ENCODE results near the gene CDC42EP5.
"Not testable (repeated sequence)": the region's sequence is repeated elsewhere in the genome, so short reads cannot be mapped to it uniquely, and the experiment has no call there.

Gene CDC42EP5

GRCh38 chr19:54498451-54498772, 25.3 kb upstream of the CDC42EP5 start:
- intact Hi-C loops (cut with micrococcal nuclease); H3K27ac Mint-ChIP-seq; H3K36me3 Mint-ChIP-seq (ENCODE audit: low read depth); H3K4me1 Mint-ChIP-seq (ENCODE audit: low read depth); H3K4me3 Mint-ChIP-seq; H3K9me3 Mint-ChIP-seq: not testable (repeated sequence)
- H3K27me3 Mint-ChIP-seq, result peaks cover 87% of the 10 kb centered on the region

GRCh38 chr19:54497747-54498450, 24.8 kb upstream of the CDC42EP5 start:
- H3K9me3 Mint-ChIP-seq; H3K36me3 Mint-ChIP-seq (ENCODE audit: low read depth); H3K27ac Mint-ChIP-seq; intact Hi-C loops (cut with micrococcal nuclease); H3K4me1 Mint-ChIP-seq (ENCODE audit: low read depth); H3K4me3 Mint-ChIP-seq: not testable (repeated sequence)
- peaks cover 87% of the 10 kb centered on the region for H3K27me3 Mint-ChIP-seq

DNA sequence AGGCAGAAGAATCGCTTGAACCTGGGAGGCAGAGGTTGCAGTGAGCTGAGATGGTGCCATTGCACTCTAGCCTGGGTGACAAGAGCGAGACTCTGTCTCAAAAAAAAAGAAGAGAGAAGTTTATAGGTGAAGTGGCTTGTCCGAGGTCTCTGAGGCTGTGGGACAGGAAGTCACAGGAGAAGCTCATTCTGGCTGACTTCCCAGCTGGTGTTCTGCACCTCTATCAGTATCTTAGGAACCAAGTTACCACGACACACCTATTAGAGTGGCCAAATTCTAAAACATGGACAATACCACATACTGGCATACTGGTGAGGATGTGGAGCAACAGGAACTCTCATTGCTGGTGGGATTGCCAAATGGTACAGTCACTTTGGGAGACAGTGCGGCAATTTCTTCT, 22.2 kb upstream of the CDC42EP5 start:
- intact Hi-C loops (cut with micrococcal nuclease); H3K36me3 Mint-ChIP-seq (ENCODE audit: low read depth); H3K27ac Mint-ChIP-seq; H3K4me3 Mint-ChIP-seq; H3K9me3 Mint-ChIP-seq; H3K4me1 Mint-ChIP-seq (ENCODE audit: low read depth): not testable (repeated sequence)
- H3K27me3 Mint-ChIP-seq, result peaks cover 92% of the 10 kb centered on the region

- no peaks in the 10 kb centered on the region for H3K9me3 Mint-ChIP-seq
- H3K27ac Mint-ChIP-seq, result no peak overlapping the region
- H3K4me1 Mint-ChIP-seq (ENCODE audit: low read depth), result no peaks in the 10 kb centered on the region
- no peaks in the 10 kb centered on the region for H3K36me3 Mint-ChIP-seq (ENCODE audit: low read depth)
- H3K27me3 Mint-ChIP-seq, result peaks cover 95% of the 10 kb centered on the region
- intact Hi-C loops (cut with micrococcal nuclease), result no loop called here
- no peak overlapping the region for H3K4me3 Mint-ChIP-seq
Measured at GRCh38 chr19:54493967-54494585, 21.0 kb upstream of the CDC42EP5 start.

- H3K36me3 Mint-ChIP-seq (ENCODE audit: low read depth), result not testable (repeated sequence)
Measured at GRCh38 chr19:54493056-54493455, 20.0 kb upstream of the CDC42EP5 start.

GRCh38 chr19:54492568-54492967, 19.5 kb upstream of the CDC42EP5 start:
- intact Hi-C loops (cut with micrococcal nuclease), result no loop called here
- H3K36me3 Mint-ChIP-seq (ENCODE audit: low read depth), result no peaks in the 10 kb centered on the region
- H3K4me3 Mint-ChIP-seq, result no peak overlapping the region
- H3K4me1 Mint-ChIP-seq (ENCODE audit: low read depth), result no peaks in the 10 kb centered on the region
- H3K9me3 Mint-ChIP-seq, result no peaks in the 10 kb centered on the region
- peaks cover 90% of the 10 kb centered on the region for H3K27me3 Mint-ChIP-seq
- H3K27ac Mint-ChIP-seq, result no peak overlapping the region

More at GRCh38 chr19:54493056-54493455, 20.0 kb upstream of the CDC42EP5 start:
- peaks cover 91% of the 10 kb centered on the region for H3K27me3 Mint-ChIP-seq
- H3K9me3 Mint-ChIP-seq; H3K4me3 Mint-ChIP-seq; intact Hi-C loops (cut with micrococcal nuclease); H3K4me1 Mint-ChIP-seq (ENCODE audit: low read depth); H3K27ac Mint-ChIP-seq: not testable (repeated sequence)

DNA sequence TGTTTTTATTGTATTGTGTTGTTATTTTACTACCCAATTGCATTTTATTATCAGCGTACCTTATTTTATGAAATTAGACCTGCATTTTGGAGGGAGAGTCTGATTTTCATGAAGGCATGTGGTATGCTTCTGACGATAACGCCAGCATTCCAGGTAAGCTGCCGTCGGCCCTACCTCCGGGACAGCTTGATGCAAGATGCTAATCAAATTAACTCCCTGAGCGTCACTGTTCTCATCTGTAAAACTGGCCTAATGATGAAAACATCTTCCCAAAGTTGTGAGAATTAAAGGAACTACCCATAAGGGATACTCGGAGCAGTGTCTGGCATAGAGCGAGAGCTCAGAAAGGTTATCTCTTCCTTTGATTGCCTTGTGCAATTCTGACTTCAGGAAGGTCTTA, 16.7 kb upstream of the CDC42EP5 start:
- H3K4me3 Mint-ChIP-seq, result no peak overlapping the region
- H3K36me3 Mint-ChIP-seq (ENCODE audit: low read depth), result no peaks in the 10 kb centered on the region
- H3K27me3 Mint-ChIP-seq, result peaks cover 84% of the 10 kb centered on the region
- no peaks in the 10 kb centered on the region for H3K9me3 Mint-ChIP-seq
- H3K4me1 Mint-ChIP-seq (ENCODE audit: low read depth), result peaks cover 13% of the 10 kb centered on the region
- intact Hi-C loops (cut with micrococcal nuclease), result no loop called here
- no peak overlapping the region for H3K27ac Mint-ChIP-seq

GRCh38 chr19:54489341-54489740, 16.2 kb upstream of the CDC42EP5 start:
- Mint-ChIP-seq H3K27me3 (peaks cover 84% of the 10 kb centered on the region), H3K9me3 (no peaks in the 10 kb centered on the region), H3K27ac (no peak overlapping the region), H3K4me1 (ENCODE audit: low read depth) (peaks cover 13% of the 10 kb centered on the region), H3K36me3 (ENCODE audit: low read depth) (no peaks in the 10 kb centered on the region), H3K4me3 (no peak overlapping the region)
- intact Hi-C loops (cut with micrococcal nuclease), result no loop called here

DNA sequence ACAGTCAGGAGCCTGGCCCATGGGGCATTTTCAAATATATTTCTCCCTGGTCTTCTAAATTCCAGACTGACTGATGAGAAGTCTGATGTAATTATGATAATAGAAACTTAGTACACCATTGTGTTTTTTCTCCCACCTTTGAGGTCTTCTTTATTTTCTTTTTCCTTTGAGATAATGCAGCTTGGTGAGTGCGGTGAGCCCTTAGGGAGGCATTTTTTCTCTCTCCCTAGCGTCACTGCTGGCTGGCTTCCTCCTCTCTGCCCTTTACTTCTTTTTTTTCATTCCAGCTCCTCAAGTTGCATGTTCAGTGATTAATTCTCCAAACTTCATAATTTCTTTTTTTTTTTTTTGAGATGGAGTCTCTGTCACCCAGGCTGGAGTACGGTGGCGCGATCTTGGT, 12.8 kb upstream of the CDC42EP5 start:
- Mint-ChIP-seq H3K36me3 (ENCODE audit: low read depth) (no peaks in the 10 kb centered on the region), H3K9me3 (no peaks in the 10 kb centered on the region), H3K27me3 (peaks cover 72% of the 10 kb centered on the region), H3K4me1 (ENCODE audit: low read depth) (peaks cover 32% of the 10 kb centered on the region), H3K4me3 (no peak overlapping the region), H3K27ac (no peak overlapping the region)
- intact Hi-C loops (cut with micrococcal nuclease), result no loop called here

DNA sequence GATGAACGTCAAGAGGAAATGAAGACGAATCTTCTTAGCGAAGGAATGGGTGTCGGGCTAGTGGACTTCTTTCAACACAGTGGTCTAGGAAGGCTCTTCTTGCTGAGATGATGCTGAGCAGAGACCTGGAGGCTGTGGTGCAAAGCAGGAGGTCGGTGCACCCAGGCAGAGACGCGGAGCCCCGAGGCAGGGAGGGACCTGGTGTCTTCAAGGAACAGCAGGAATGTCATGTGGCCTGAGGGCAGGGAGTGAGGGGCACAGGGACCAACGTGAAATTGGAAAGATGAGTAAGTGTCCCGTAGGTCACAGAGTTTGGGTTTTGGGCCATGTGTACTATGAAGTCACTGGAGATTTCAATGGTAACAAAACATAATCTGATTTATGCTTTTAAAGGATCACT, 11.4 kb upstream of the CDC42EP5 start:
- intact Hi-C loops (cut with micrococcal nuclease), result no loop called here
- Mint-ChIP-seq H3K36me3 (ENCODE audit: low read depth) (no peaks in the 10 kb centered on the region), H3K27me3 (peaks cover 68% of the 10 kb centered on the region), H3K27ac (no peak overlapping the region), H3K4me1 (ENCODE audit: low read depth) (peaks cover 45% of the 10 kb centered on the region), H3K4me3 (no peak overlapping the region), H3K9me3 (no peaks in the 10 kb centered on the region)

- Mint-ChIP-seq H3K4me1 (ENCODE audit: low read depth) (peaks cover 57% of the 10 kb centered on the region), H3K27ac (no peak overlapping the region), H3K36me3 (ENCODE audit: low read depth) (no peaks in the 10 kb centered on the region), H3K9me3 (no peaks in the 10 kb centered on the region), H3K4me3 (peak overlapping the region; percentile 17), H3K27me3 (peaks cover 77% of the 10 kb centered on the region)
- intact Hi-C loops (cut with micrococcal nuclease), result no loop called here
Measured at GRCh38 chr19:54482889-54483288, 9.8 kb upstream of the CDC42EP5 start.

DNA sequence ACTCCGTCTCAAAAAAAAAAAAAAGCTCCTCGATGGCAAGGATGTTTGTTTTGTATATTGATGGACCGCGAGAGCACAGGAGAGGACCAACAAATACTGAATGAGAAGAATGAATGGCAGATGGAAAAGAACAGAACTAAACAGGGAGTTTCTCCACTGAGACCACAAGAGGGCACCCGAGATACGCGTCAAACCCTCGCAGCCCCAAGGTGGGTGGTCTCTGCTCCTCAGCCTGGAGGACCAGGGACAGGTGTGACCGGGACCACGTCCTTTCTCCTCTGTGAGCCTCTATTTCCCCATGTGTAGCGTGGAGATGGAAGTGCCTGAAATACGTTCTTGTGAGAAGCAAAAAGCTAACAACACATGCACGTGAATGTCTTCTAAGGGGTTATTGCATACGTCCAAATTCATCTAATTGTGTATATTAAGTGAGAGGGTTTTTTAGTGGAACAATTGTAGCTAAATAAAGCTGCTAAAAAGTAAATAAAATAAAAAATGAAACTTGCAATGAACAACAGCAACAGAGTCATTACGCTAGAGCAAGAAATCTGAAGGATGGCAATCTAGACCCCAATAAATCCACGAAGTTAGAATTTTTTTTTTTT, 8.3 kb upstream of the CDC42EP5 start:
- Mint-ChIP-seq H3K27me3 (peaks cover 82% of the 10 kb centered on the region), H3K4me3 (no peak overlapping the region), H3K4me1 (ENCODE audit: low read depth) (peaks cover 65% of the 10 kb centered on the region), H3K9me3 (no peaks in the 10 kb centered on the region), H3K36me3 (ENCODE audit: low read depth) (no peaks in the 10 kb centered on the region), H3K27ac (no peak overlapping the region)
- intact Hi-C loops (cut with micrococcal nuclease), result loop anchor here (2.0 kb wide), 2 partner anchors 163 to 195 kb away; no protein-coding TSS in a partner anchor

GRCh38 chr19:54480051-54480450, 7.0 kb upstream of the CDC42EP5 start:
- Mint-ChIP-seq H3K27me3 (peaks cover 83% of the 10 kb centered on the region), H3K27ac (no peak overlapping the region), H3K9me3 (no peaks in the 10 kb centered on the region), H3K4me3 (no peak overlapping the region), H3K4me1 (ENCODE audit: low read depth) (peaks cover 54% of the 10 kb centered on the region), H3K36me3 (ENCODE audit: low read depth) (no peaks in the 10 kb centered on the region)
- intact Hi-C loops (cut with micrococcal nuclease), result loop anchor here (2.0 kb wide), 2 partner anchors 165 to 197 kb away; no protein-coding TSS in a partner anchor

- H3K27ac Mint-ChIP-seq, result no peak overlapping the region
- no peaks in the 10 kb centered on the region for H3K36me3 Mint-ChIP-seq (ENCODE audit: low read depth)
- intact Hi-C loops (cut with micrococcal nuclease), result loop anchor here (5.0 kb wide), 1 partner anchor 444 kb away; no protein-coding TSS in a partner anchor
- peaks cover 82% of the 10 kb centered on the region for H3K27me3 Mint-ChIP-seq
- peaks cover 56% of the 10 kb centered on the region for H3K4me1 Mint-ChIP-seq (ENCODE audit: low read depth)
- no peak overlapping the region for H3K4me3 Mint-ChIP-seq
- H3K9me3 Mint-ChIP-seq, result no peaks in the 10 kb centered on the region
Measured at GRCh38 chr19:54478677-54479266, 5.7 kb upstream of the CDC42EP5 start.
